ENCODE data around the gene KCNJ6. TPM values are rescaled to one million over a fixed set of nuclear protein-coding genes. Genes with fewer than 3 reads are reported as not detected.
"Not testable (repeated sequence)": the region's sequence is repeated elsewhere in the genome, so short reads cannot be mapped to it uniquely, and the experiment has no call there.

The KCNJ6 gene
- total RNA-seq, 2 donors from 2014 or later, result 0.33 TPM; not detected in 1

GRCh38 chr21:37667380-37667779 is 248.9 kb downstream of the KCNJ6 start:
- TF ChIP-seq CTCF (conservative IDR thresholded peaks at IDR 0.05), result no peak
- H3K9me3 ChIP-seq (ENCODE audit: control insufficient read depth, low read length), result peaks cover 16% of the 10 kb centered on the region
- peaks cover 46% of the 10 kb centered on the region for H3K4me1 Mint-ChIP-seq
- H3K4me1 ChIP-seq (ENCODE audit: control insufficient read depth, insufficient read depth, low read length), result peaks cover 12% of the 10 kb centered on the region
- H3K27ac ChIP-seq (ENCODE audit: low read depth, low read length), result no peak overlapping the region
- H3K9ac ChIP-seq (ENCODE audit: extremely low read depth, low read length, poor library complexity, severe bottlenecking), result no peak overlapping the region
- H3K36me3 ChIP-seq (ENCODE audit: control insufficient read depth, insufficient read depth, low read length), result no peaks in the 10 kb centered on the region
- DNase-seq, result no peak
- H3K27me3 Mint-ChIP-seq (ENCODE audit: insufficient read depth), result no peaks in the 10 kb centered on the region
- no peaks in the 10 kb centered on the region for H3K27me3 ChIP-seq (ENCODE audit: control insufficient read depth, insufficient read depth, low read length, poor library complexity, severe bottlenecking)
- H3K4me3 Mint-ChIP-seq, result no peak overlapping the region
- no peak overlapping the region for H3K27ac Mint-ChIP-seq
- H3K9me3 Mint-ChIP-seq, result peaks cover 24% of the 10 kb centered on the region
- H3K36me3 Mint-ChIP-seq (ENCODE audit: low read depth), result peaks cover 3% of the 10 kb centered on the region
- H3K4me3 ChIP-seq (ENCODE audit: low read length), result peak overlapping the region; percentile 14
- 96 to 98% methylated on average over 15 to 19 of the region's 19 CpGs for WGBS, 2 experiments (ENCODE audit: insufficient coverage in 1 of 2, insufficient read length in 1 of 2)

GRCh38 chr21:37665230-37666024 is 250.8 kb downstream of the KCNJ6 start:
- peaks cover 5% of the 10 kb centered on the region for H3K4me1 ChIP-seq (ENCODE audit: control insufficient read depth, insufficient read depth, low read length)
- peak overlapping the region; percentile 51 for H3K4me3 ChIP-seq (ENCODE audit: low read length)
- Mint-ChIP-seq H3K27me3 (ENCODE audit: insufficient read depth) (no peaks in the 10 kb centered on the region), H3K36me3 (ENCODE audit: low read depth) (peaks cover 3% of the 10 kb centered on the region), H3K27ac (no peak overlapping the region), H3K4me1 (peaks cover 29% of the 10 kb centered on the region), H3K4me3 (no peak overlapping the region), H3K9me3 (peaks cover 28% of the 10 kb centered on the region)
- no peaks in the 10 kb centered on the region for H3K27me3 ChIP-seq (ENCODE audit: control insufficient read depth, insufficient read depth, low read length, poor library complexity, severe bottlenecking)
- DNase-seq, result no peak
- H3K36me3 ChIP-seq (ENCODE audit: control insufficient read depth, insufficient read depth, low read length), result no peaks in the 10 kb centered on the region
- no peak overlapping the region for H3K9ac ChIP-seq (ENCODE audit: extremely low read depth, low read length, poor library complexity, severe bottlenecking)
- 92 to 96% methylated on average over 5 to 9 of the region's 10 CpGs for WGBS, 2 experiments (ENCODE audit: insufficient coverage in 1 of 2, insufficient read length in 1 of 2)
- no peak overlapping the region for H3K27ac ChIP-seq (ENCODE audit: low read depth, low read length)
- H3K9me3 ChIP-seq (ENCODE audit: control insufficient read depth, low read length), result peaks cover 16% of the 10 kb centered on the region
- no peak for TF ChIP-seq CTCF (conservative IDR thresholded peaks at IDR 0.05)

- H3K27ac Mint-ChIP-seq; H3K4me3 Mint-ChIP-seq; H3K27ac ChIP-seq (ENCODE audit: low read depth, low read length); H3K4me3 ChIP-seq (ENCODE audit: low read length); DNase-seq; H3K27me3 ChIP-seq (ENCODE audit: control insufficient read depth, insufficient read depth, low read length, poor library complexity, severe bottlenecking); H3K9ac ChIP-seq (ENCODE audit: extremely low read depth, low read length, poor library complexity, severe bottlenecking); H3K36me3 ChIP-seq (ENCODE audit: control insufficient read depth, insufficient read depth, low read length); H3K36me3 Mint-ChIP-seq (ENCODE audit: low read depth); H3K4me1 ChIP-seq (ENCODE audit: control insufficient read depth, insufficient read depth, low read length); H3K27me3 Mint-ChIP-seq (ENCODE audit: insufficient read depth): not testable (repeated sequence)
- H3K9me3 Mint-ChIP-seq, result peaks cover 20% of the 10 kb centered on the region
- H3K4me1 Mint-ChIP-seq, result peaks cover 12% of the 10 kb centered on the region
- WGBS, 2 experiments (ENCODE audit: insufficient coverage in 1 of 2, insufficient read length in 1 of 2), result 100% methylated on average over 1 of the region's 1 CpG; no CpG with 5 or more reads in 1 of the 2 experiments
- peaks cover 16% of the 10 kb centered on the region for H3K9me3 ChIP-seq (ENCODE audit: control insufficient read depth, low read length)
These were observed 254.0 kb downstream of the KCNJ6 start for GRCh38 chr21:37662227-37662626.
